GM18520 (cell line): Measurements from ENCODE around the gene PMPCB.

Experiments used
- ATAC-seq: cut with Tn5 transposase; IDR thresholded peaks from one replicate; pipeline ENCODE4 v1.9.1; 2021; ENCODE audit not compliant: unreplicated experiment

PMPCB gene

DNA sequence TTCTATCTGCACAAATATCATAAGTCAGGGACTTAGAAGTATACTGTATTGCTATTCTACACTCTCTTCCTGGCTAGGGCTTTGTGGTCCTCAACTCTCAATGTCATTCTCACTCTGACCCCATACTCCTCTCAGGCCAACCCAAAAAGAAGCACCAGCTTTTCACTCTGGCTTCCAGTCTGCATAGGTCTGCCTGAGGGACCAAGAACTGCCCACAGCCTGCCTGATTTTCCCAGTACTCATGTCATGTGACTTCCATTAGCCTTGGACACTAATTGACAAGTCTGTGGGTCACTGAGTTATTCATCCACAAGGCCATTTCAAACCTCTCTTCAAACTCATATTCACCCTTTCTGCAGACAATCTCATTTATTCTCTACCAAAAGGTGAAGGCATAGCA, 19.8 kb downstream of the PMPCB start:
- no peak for ATAC-seq

DNA sequence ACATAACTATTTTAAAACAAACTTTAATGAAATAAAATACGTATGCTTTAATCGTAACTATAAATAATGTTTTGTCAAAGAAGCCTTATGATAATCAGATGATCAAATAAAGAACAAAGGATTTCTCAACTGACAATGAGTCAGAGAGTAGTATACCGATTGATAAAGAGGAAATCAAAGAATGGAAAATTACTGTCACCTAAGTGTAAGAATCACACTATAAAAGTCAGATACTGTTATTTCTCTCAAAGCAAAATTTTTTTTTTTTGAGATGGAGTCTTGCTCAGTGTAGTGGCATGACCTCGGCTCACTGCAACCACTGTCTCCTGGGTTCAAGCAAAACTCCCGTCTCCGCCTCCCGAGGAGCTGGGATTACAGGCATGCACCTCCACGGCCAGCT, 28.5 kb downstream of the PMPCB start:
- ATAC-seq: no peak

- ATAC-seq: no peak
Observed at GRCh38 chr7:103336761-103337160, 39.5 kb downstream of the PMPCB start.

DNA sequence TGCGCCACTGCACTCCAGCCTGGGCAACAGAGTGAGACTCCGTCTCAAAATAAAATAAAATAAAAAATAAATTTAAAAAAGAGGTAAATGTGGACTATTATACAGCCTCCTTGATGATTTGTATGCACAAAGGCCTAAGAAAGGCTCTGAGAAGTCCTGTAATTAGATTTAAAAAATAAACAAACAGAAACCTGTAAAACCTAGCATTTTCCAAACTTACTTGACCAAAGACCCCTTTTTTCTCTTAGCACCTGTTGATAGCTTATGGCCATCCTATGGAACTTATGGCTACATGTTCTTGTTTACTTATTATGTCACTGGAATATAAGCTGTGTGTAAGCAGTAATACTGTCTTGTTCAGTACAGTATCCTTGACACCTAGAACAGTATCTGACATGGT, 41.6 kb downstream of the PMPCB start:
- no peak for ATAC-seq

GRCh38 chr7:103341466-103341865, 44.2 kb downstream of the PMPCB start:
- no peak for ATAC-seq

DNA sequence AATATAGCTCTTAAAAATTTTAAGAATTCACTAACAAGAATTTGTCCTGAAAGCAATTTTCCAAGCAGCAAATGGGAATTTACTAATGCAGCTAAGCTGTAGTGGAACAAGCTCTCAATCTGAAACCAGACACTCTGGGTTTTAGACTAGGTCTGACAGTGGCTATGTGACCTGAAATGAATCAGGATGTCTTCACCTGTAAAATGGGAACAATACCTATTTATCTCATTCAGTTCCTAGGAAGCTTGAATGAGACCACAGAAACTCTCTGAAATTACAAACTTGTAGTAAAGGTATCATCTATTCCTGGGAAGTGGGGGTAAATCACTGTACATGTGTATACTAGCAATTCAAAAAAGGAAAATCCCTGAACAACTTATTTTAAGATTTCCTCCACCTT, 46.1 kb downstream of the PMPCB start:
- ATAC-seq: no peak

DNA sequence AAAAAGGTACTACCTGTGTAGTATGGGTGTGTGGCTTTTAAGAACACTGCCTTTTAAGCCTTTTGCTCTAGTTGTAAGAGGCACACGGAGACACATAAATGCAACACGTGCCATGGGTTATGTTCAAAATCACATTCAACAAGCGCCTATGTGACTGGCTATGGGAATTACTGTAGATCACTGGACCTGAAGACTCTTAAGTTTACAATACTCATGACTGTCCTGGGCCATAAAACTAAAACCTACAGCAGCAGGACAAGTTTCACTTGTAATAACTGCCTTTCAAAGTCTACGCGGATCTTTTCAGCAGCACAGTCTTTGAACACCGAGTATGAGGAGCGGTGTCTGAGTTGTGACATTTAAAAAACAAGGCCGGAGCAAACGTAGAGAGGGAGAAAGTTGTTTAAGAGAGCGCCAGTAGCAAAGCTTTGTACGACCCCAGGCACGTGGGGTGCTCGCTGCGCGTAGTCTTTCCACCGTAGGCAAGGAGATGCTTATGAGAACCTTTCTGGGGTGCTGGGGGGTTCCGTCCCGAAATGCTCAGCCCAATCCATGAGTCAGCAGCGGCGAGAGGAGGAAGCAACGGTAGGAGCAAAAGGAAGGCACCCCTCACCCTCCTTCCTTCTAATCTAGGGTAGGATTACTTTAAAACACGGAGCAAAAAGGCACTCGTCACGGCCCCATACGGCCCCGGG, 46.7 kb downstream of the PMPCB start:
- no peak for ATAC-seq

- peak; percentile 65 for ATAC-seq
Observed at GRCh38 chr7:103344453-103345149, 47.4 kb downstream of the PMPCB start, which contains the start of gene DNAJC2. DNAJC2 (minus strand) TSS chr7:103344767; CDS start chr7:103344622, 145 bp downstream.

- no peak for ATAC-seq
Observed at GRCh38 chr7:103346396-103346795, 49.2 kb downstream of the PMPCB start.

GRCh38 chr7:103347507-103348267, 50.5 kb downstream of the PMPCB start, which contains the start of gene PSMC2:
PSMC2 (plus strand) TSS chr7:103347643; CDS start chr7:103347712, 69 bp downstream.
- ATAC-seq: peak; percentile 58

GRCh38 chr7:103348452-103348851, 51.2 kb downstream of the PMPCB start:
- ATAC-seq: no peak

GRCh38 chr7:103348959-103349358, 51.7 kb downstream of the PMPCB start:
- no peak for ATAC-seq

- no peak for ATAC-seq
Observed at GRCh38 chr7:103349805-103350204, 52.6 kb downstream of the PMPCB start.
